Measurements from ENCODE around the gene TYMP.
A peak's percentile ranks its signal among the peaks of the same experiment; 100 is the strongest.

The TYMP gene

GRCh38 chr22:50529897-50530579 is at the start of gene TYMP:
TYMP (minus strand) TSS chr22:50530012; CDS start chr22:50529709, 303 bp downstream.
- DNase-seq = peak; percentile 65

- DNase-seq = no peak
Observed at GRCh38 chr22:50578776-50579310, 49.0 kb upstream of the TYMP start.

GRCh38 chr22:50577987-50578775 is 48.4 kb upstream of the TYMP start, which contains the start of gene CPT1B:
CPT1B (minus strand) TSS chr22:50578427; CDS start chr22:50577915, 512 bp downstream.
- no peak for DNase-seq

- DNase-seq = no peak
Observed at GRCh38 chr22:50577697-50577986, 47.8 kb upstream of the TYMP start.

- no peak for DNase-seq
Observed at GRCh38 chr22:50576806-50577696, 47.2 kb upstream of the TYMP start.

GRCh38 chr22:50576070-50576469 is 46.3 kb upstream of the TYMP start:
- no peak for DNase-seq

- no peak for DNase-seq
Observed at GRCh38 chr22:50575426-50575941, 45.7 kb upstream of the TYMP start.

- DNase-seq = no peak
Observed at GRCh38 chr22:50574383-50574755, 44.6 kb upstream of the TYMP start.

- DNase-seq = no peak
Observed at GRCh38 chr22:50573491-50574382, 43.9 kb upstream of the TYMP start.

GRCh38 chr22:50572965-50573364 is 43.2 kb upstream of the TYMP start:
- no peak for DNase-seq

- no peak for DNase-seq
Observed at GRCh38 chr22:50571264-50572175, 41.7 kb upstream of the TYMP start.

GRCh38 chr22:50570861-50571260 is 41.0 kb upstream of the TYMP start:
- no peak for DNase-seq

GRCh38 chr22:50569896-50570535 is 40.2 kb upstream of the TYMP start:
- DNase-seq = no peak

GRCh38 chr22:50569041-50569459 is 39.2 kb upstream of the TYMP start:
- DNase-seq = no peak

GRCh38 chr22:50568626-50569025 is 38.8 kb upstream of the TYMP start:
- no peak for DNase-seq

GRCh38 chr22:50567721-50568252 is 38.0 kb upstream of the TYMP start:
- DNase-seq = no peak

- DNase-seq = no peak
Observed at GRCh38 chr22:50564289-50564688, 34.5 kb upstream of the TYMP start.

GRCh38 chr22:50563413-50564160 is 33.8 kb upstream of the TYMP start:
- DNase-seq = no peak
